K562 (cell line): ENCODE results near the gene CIB2. TPM values are rescaled to one million over a fixed set of nuclear protein-coding genes. Genes with fewer than 3 reads are reported as not detected.

ENCODE experiments used
- HEY1 ChIP-seq: fragments of 250-450 bp; sonication (Bioruptor Pico); IDR thresholded peaks from 2 replicates; pipeline ENCODE4 v1.5.0; 2020; ENCODE audit warnings: mild to moderate bottlenecking, moderate library complexity, borderline replicate concordance
- KLF1 ChIP-seq: fragments of 450-650 bp; IDR thresholded peaks from 2 replicates; pipeline ENCODE4 v1.6.1; 2016; ENCODE audit warnings: missing genetic modification characterization, missing compliant biosample characterization
- MCM2 ChIP-seq: fragments of 450-650 bp; IDR thresholded peaks from 2 replicates; pipeline ENCODE4 v1.6.1; 2017; ENCODE audit warnings: low read depth, mild to moderate bottlenecking
- PCBP2 ChIP-seq: fragments of 200-400 bp; formaldehyde crosslinking; IDR thresholded peaks from 2 replicates; pipeline ENCODE4 v1.6.1; 2018; ENCODE audit warnings: low read length, low read depth, mild to moderate bottlenecking, moderate library complexity; ENCODE audit not compliant: poor library complexity, severe bottlenecking
- TEAD1 ChIP-seq, 2 experiments: fragments of 450-650 bp in 1 of 2; sonication (generic) in 1 of 2; formaldehyde crosslinking; IDR thresholded peaks; 2 replicates each; pipeline versions ENCODE4 v1.4.0 to v1.8.0; 2020 to 2022; ENCODE audit warnings: mild to moderate bottlenecking in 2 of 2, missing genetic modification reagents in 1 of 2
- TRIM24 ChIP-seq, 2 experiments: fragments of 450-650 bp; IDR thresholded peaks; 2 replicates each; pipeline ENCODE4 v1.6.1; 2016
- ZFX ChIP-seq: sonication (generic); formaldehyde crosslinking; IDR thresholded peaks from 2 replicates; pipeline ENCODE4 v1.8.0; 2022; ENCODE audit warnings: mild to moderate bottlenecking, missing genetic modification reagents, moderate library complexity
- ZNF76 ChIP-seq: fragments of 250-450 bp; sonication (Bioruptor Pico); IDR thresholded peaks from 2 replicates; pipeline ENCODE4 v1.4.0; 2020; ENCODE audit warnings: mild to moderate bottlenecking, moderate library complexity, borderline replicate concordance
- polyA plus RNA-seq, 8 experiments: library from polyadenylated mRNA; depleted of rRNA in 4 of 8; stranded (reverse) in 5 of 8; unstranded in 3 of 8; fragments of >200 nt; fragmentation: Nextera tagmentation in 2 of 8; fragmentation: Illumina TruSeq in 1 of 8; extraction: Ambion mirVana in 2 of 8; extraction: Trizol in 1 of 8; gene quantifications; 2 replicates each; pipeline versions ENCODE4 v1.2.1 to v1.2.3, GENCODE V29; 2011 to 2014; ENCODE audit warnings: inconsistent platforms in 1 of 8, missing spikeins in 1 of 8
- total RNA-seq, 7 experiments: library from RNA; depleted of rRNA in 6 of 7; stranded (reverse); fragments of >200 nt in 6 of 7; fragmentation: Illumina TruSeq in 2 of 7; extraction: Trizol in 2 of 7; gene quantifications; 2 replicates each; pipeline versions ENCODE4 v1.2.1 to v1.2.3, GENCODE V29; 2011 to 2021; ENCODE audit warnings: low replicate concordance in 1 of 7
- TF ChIP-seq, protein P1 (sequence below): sonication (generic); formaldehyde crosslinking; IDR thresholded peaks from 2 replicates; pipeline ENCODE4 v1.8.0; 2022; ENCODE audit warnings: mild to moderate bottlenecking, missing genetic modification reagents
- TF ChIP-seq, protein P2 (sequence below): fragments of 200-800 bp; sonication (Bioruptor generic); IDR thresholded peaks from 2 replicates; pipeline ENCODE4 v1.6.1; 2017; ENCODE audit warnings: missing genetic modification characterization, missing compliant biosample characterization
- TF ChIP-seq, protein P3 (sequence below): fragments of 450-650 bp; IDR thresholded peaks from 2 replicates; pipeline ENCODE4 v1.6.1; 2016; ENCODE audit warnings: antibody characterized with exemption
- TF ChIP-seq, protein P4 (sequence below): fragments of 150-350 bp; conservative IDR thresholded peaks from 2 replicates; pipeline ENCODE4 v1.6.1; 2014; ENCODE audit warnings: low read length
- TF ChIP-seq, protein P5 (sequence below): fragments of 450-650 bp; formaldehyde crosslinking; IDR thresholded peaks from 2 replicates; pipeline ENCODE4 v1.4.0; 2022; ENCODE audit warnings: mild to moderate bottlenecking, moderate library complexity
- TF ChIP-seq, protein P6 (sequence below): sonication (generic); formaldehyde crosslinking; IDR thresholded peaks from 2 replicates; pipeline ENCODE4 v1.8.0; 2023; ENCODE audit warnings: mild to moderate bottlenecking, missing genetic modification reagents

CIB2 gene
- total and polyA plus RNA-seq, 9 of the 15 experiments (the other 6 are each of a cell fraction or from before 2014, with no cell fraction given), result 1.5 to 37.4 (median 19.4) TPM

DNA sequence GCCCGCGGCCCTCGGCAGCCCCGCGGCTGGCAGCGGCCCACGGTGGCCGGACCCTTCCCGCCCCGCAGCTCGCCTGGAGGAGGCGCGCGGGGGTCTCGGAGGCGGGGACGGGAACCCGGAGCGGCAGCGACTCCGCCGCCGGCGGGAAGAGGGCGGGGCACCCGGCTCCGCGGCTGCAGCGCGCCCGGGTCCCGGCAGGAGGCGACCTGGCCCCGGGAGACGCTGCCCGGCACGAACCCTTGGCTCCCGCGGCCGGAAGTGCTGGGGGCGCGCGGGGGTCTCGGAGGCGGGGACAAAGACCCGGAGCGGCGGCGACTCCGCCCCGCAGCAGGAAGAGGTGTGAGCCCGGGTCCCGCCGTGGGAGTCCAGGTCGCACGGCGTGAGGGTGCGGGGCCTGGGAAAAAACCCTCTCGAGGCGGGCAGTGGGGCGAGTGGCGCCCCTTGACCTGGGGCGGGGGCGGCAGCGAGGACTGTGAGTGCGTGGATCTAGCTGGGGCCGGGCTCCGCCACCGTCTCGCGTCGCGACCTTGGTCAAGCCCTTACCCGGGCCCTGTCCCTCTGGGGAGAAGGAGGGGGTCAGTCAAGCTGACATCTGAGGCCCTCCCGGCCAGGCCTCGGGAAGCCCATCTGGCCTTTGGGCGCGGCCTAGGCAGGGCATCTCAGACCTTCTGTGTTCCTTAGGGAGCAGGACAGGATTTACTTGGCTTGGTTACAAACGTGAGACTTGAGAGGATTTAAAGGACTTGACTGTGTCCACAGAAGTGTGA lies at the start of gene CIB2 (continued):
- TF ChIP-seq TEAD1 (CRISPR knock-in tag; IDR thresholded peaks at IDR 0.05) (peak in 1 of 2 experiments; percentile 62; a peak in 1 of 4 replicates), PCBP2 (no peak), ZNF76 (CRISPR knock-in tag) (no peak), KLF1 (tag) (peak; percentile 73), TRIM24 (IDR thresholded peaks at IDR 0.05) (no peak), HEY1 (CRISPR knock-in tag) (no peak), ZFX (CRISPR knock-in tag) (peak; percentile 97), MCM2 (no peak)
- TF ChIP-seq, protein P1, sequence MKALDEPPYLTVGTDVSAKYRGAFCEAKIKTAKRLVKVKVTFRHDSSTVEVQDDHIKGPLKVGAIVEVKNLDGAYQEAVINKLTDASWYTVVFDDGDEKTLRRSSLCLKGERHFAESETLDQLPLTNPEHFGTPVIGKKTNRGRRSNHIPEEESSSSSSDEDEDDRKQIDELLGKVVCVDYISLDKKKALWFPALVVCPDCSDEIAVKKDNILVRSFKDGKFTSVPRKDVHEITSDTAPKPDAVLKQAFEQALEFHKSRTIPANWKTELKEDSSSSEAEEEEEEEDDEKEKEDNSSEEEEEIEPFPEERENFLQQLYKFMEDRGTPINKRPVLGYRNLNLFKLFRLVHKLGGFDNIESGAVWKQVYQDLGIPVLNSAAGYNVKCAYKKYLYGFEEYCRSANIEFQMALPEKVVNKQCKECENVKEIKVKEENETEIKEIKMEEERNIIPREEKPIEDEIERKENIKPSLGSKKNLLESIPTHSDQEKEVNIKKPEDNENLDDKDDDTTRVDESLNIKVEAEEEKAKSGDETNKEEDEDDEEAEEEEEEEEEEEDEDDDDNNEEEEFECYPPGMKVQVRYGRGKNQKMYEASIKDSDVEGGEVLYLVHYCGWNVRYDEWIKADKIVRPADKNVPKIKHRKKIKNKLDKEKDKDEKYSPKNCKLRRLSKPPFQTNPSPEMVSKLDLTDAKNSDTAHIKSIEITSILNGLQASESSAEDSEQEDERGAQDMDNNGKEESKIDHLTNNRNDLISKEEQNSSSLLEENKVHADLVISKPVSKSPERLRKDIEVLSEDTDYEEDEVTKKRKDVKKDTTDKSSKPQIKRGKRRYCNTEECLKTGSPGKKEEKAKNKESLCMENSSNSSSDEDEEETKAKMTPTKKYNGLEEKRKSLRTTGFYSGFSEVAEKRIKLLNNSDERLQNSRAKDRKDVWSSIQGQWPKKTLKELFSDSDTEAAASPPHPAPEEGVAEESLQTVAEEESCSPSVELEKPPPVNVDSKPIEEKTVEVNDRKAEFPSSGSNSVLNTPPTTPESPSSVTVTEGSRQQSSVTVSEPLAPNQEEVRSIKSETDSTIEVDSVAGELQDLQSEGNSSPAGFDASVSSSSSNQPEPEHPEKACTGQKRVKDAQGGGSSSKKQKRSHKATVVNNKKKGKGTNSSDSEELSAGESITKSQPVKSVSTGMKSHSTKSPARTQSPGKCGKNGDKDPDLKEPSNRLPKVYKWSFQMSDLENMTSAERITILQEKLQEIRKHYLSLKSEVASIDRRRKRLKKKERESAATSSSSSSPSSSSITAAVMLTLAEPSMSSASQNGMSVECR (CRISPR knock-in tag), result peak; percentile 84
- TF ChIP-seq, protein P2, sequence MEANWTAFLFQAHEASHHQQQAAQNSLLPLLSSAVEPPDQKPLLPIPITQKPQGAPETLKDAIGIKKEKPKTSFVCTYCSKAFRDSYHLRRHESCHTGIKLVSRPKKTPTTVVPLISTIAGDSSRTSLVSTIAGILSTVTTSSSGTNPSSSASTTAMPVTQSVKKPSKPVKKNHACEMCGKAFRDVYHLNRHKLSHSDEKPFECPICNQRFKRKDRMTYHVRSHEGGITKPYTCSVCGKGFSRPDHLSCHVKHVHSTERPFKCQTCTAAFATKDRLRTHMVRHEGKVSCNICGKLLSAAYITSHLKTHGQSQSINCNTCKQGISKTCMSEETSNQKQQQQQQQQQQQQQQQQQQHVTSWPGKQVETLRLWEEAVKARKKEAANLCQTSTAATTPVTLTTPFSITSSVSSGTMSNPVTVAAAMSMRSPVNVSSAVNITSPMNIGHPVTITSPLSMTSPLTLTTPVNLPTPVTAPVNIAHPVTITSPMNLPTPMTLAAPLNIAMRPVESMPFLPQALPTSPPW, result peak; percentile 88
- TF ChIP-seq, protein P3, sequence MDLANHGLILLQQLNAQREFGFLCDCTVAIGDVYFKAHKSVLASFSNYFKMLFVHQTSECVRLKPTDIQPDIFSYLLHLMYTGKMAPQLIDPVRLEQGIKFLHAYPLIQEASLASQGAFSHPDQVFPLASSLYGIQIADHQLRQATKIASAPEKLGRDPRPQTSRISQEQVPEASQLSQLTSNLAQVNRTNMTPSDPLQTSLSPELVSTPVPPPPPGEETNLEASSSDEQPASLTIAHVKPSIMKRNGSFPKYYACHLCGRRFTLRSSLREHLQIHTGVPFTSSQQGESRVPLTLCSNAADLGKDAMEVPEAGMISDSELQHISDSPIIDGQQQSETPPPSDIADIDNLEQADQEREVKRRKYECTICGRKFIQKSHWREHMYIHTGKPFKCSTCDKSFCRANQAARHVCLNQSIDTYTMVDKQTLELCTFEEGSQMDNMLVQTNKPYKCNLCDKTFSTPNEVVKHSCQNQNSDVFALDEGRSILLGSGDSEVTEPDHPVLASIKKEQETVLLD, result peak; percentile 41; the same call in 1 of the 2 replicates
- TF ChIP-seq, protein P4, sequence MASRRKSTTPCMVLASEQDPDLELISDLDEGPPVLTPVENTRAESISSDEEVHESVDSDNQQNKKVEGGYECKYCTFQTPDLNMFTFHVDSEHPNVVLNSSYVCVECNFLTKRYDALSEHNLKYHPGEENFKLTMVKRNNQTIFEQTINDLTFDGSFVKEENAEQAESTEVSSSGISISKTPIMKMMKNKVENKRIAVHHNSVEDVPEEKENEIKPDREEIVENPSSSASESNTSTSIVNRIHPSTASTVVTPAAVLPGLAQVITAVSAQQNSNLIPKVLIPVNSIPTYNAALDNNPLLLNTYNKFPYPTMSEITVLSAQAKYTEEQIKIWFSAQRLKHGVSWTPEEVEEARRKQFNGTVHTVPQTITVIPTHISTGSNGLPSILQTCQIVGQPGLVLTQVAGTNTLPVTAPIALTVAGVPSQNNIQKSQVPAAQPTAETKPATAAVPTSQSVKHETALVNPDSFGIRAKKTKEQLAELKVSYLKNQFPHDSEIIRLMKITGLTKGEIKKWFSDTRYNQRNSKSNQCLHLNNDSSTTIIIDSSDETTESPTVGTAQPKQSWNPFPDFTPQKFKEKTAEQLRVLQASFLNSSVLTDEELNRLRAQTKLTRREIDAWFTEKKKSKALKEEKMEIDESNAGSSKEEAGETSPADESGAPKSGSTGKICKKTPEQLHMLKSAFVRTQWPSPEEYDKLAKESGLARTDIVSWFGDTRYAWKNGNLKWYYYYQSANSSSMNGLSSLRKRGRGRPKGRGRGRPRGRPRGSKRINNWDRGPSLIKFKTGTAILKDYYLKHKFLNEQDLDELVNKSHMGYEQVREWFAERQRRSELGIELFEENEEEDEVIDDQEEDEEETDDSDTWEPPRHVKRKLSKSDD, result 0 out of 2 replicates have a peak, but pooled peaks have one; percentile 10
- TF ChIP-seq, protein P5, sequence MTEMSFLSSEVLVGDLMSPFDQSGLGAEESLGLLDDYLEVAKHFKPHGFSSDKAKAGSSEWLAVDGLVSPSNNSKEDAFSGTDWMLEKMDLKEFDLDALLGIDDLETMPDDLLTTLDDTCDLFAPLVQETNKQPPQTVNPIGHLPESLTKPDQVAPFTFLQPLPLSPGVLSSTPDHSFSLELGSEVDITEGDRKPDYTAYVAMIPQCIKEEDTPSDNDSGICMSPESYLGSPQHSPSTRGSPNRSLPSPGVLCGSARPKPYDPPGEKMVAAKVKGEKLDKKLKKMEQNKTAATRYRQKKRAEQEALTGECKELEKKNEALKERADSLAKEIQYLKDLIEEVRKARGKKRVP (CRISPR knock-in tag), result no peak
- TF ChIP-seq, protein P6, sequence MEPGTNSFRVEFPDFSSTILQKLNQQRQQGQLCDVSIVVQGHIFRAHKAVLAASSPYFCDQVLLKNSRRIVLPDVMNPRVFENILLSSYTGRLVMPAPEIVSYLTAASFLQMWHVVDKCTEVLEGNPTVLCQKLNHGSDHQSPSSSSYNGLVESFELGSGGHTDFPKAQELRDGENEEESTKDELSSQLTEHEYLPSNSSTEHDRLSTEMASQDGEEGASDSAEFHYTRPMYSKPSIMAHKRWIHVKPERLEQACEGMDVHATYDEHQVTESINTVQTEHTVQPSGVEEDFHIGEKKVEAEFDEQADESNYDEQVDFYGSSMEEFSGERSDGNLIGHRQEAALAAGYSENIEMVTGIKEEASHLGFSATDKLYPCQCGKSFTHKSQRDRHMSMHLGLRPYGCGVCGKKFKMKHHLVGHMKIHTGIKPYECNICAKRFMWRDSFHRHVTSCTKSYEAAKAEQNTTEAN (CRISPR knock-in tag), result no peak
